Spleen (tissue), 11 donors: Measurements from ENCODE around the gene SERINC3. TPM values are rescaled to one million over a fixed set of nuclear protein-coding genes. Genes with fewer than 3 reads are reported as not detected.
A peak's percentile ranks its signal among the peaks of the same experiment; 100 is the strongest.

ENCODE experiments used
- DNase-seq: peaks from one replicate; pipeline ENCODE4 v3.0.0-alpha.2; 2020
- H3K27ac ChIP-seq, 8 donors: fragments of 200-600 bp; sonication (generic) in 7 of 8; 1 replicate in 4 of 8; 2 replicates in 4 of 8; pipeline versions ENCODE4 v1.5.0 to v1.8.0; 2016 to 2021; ENCODE audit warnings: inconsistent platforms in 4 of 8, mild to moderate bottlenecking in 4 of 8, moderate library complexity in 1 of 8
- H3K27me3 ChIP-seq, 7 donors: fragments of 200-600 bp; sonication (generic) in 6 of 7; replicated peaks in 1 of 7; 1 replicate in 4 of 7; 2 replicates in 3 of 7; pipeline versions ENCODE4 v1.5.0 to v1.8.0; 2016 to 2021; ENCODE audit warnings: inconsistent platforms in 3 of 7, mild to moderate bottlenecking in 1 of 7
- H3K36me3 ChIP-seq, 6 donors: fragments of 200-600 bp; sonication (generic) in 5 of 6; 1 replicate in 4 of 6; 2 replicates in 2 of 6; pipeline versions ENCODE4 v1.5.0 to v1.8.0; 2016 to 2021; ENCODE audit warnings: inconsistent platforms in 2 of 6
- H3K4me1 ChIP-seq, 6 donors: fragments of 200-600 bp; sonication (generic) in 5 of 6; 1 replicate in 3 of 6; 2 replicates in 3 of 6; pipeline versions ENCODE4 v1.5.0 to v1.8.0; 2016 to 2021; ENCODE audit warnings: inconsistent platforms in 3 of 6
- H3K4me3 ChIP-seq, 8 donors: fragments of 200-600 bp; sonication (generic) in 7 of 8; 1 replicate in 4 of 8; 2 replicates in 4 of 8; pipeline versions ENCODE4 v1.5.0 to v1.8.0; 2016 to 2021; ENCODE audit warnings: inconsistent platforms in 4 of 8, mild to moderate bottlenecking in 4 of 8, moderate library complexity in 2 of 8
- H3K9me3 ChIP-seq, 8 donors: fragments of 200-600 bp; sonication (generic) in 7 of 8; 1 replicate in 4 of 8; 2 replicates in 4 of 8; pipeline versions ENCODE4 v1.5.0 to v1.8.0; 2016 to 2021; ENCODE audit warnings: inconsistent platforms in 4 of 8
- CTCF ChIP-seq, 11 experiments: fragments of 200-600 bp in 7 of 11; fragments of 450-650 bp in 4 of 11; sonication (generic) in 4 of 11; IDR thresholded peaks in 8 of 11; conservative IDR thresholded peaks in 3 of 11; 1 replicate in 7 of 11; 2 replicates in 4 of 11; pipeline versions ENCODE4 v1.4.0 to v1.8.0; 2016 to 2021; ENCODE audit warnings: antibody characterized with exemption in 11 of 11, inconsistent platforms in 4 of 11, mild to moderate bottlenecking in 1 of 11
- POLR2A ChIP-seq, 3 donors: fragments of 450-650 bp; IDR thresholded peaks; one replicate each; pipeline ENCODE4 v1.5.1; 2017; ENCODE audit warnings: antibody characterized with exemption in 3 of 3, mild to moderate bottlenecking in 1 of 3
- POLR2AphosphoS5 ChIP-seq, 3 donors: sonication (generic); formaldehyde crosslinking; IDR thresholded peaks; one replicate each; pipeline ENCODE4 v1.5.1; 2017; ENCODE audit warnings: antibody characterized with exemption in 3 of 3
- WGBS, 5 donors: extraction: QIAGEN DNeasy Blood & Tissue Kit in 3 of 5; methylation state at CpG; one replicate each; pipeline versions ENCODE4 v1.1.5 to v1.1.7; 2013 to 2018; 5-methylcytosine and 5-hydroxymethylcytosine counted together
- intact Hi-C: fragments of 100-400 bp; cut with DNase I; formaldehyde crosslinking; loops from one replicate; pipeline ENCODE4 v1.15.0; 2023; ENCODE audit warnings: low total_unique reads
- polyA plus RNA-seq, 3 donors: library from polyadenylated mRNA; stranded (reverse); fragments of 200-250 nt; gene quantifications; one replicate each; pipeline ENCODE4 v1.2.1, GENCODE V29; 2013
- total RNA-seq, 7 donors: library from RNA; depleted of rRNA in 3 of 7; stranded (reverse); fragments of >200 nt in 3 of 7; fragmentation: NEBNext Ultra II Directional in 4 of 7; extraction: Animal tissue kit (Norgen Biotek cat#: 25700) in 4 of 7; gene quantifications; one replicate each; pipeline versions ENCODE4 v1.1.0 to v1.2.1, GENCODE V29; 2016 to 2021
- donor health status: healthy with polysubstance abuse.
- donor health status: DM: no; HTN: no; CAD: no; lungs with moderate emphysema.
- donor health status: DM: no; HTN: no; CAD: no.
- donor health status: Bipolar disorder and iron deficiency.
- donor health status: healthy.
- donor health status: DM: no; HTN: no; CAD: no.
- donor health status: DM: yes; HTN: yes; CAD: no.

Gene SERINC3
- total and polyA plus RNA-seq, 10 donors: 14.5 to 117 (median 85.5) TPM

GRCh38 chr20:44481719-44482416 lies 40.0 kb downstream of the SERINC3 start:
- Histone ChIP-seq H3K27me3 (no peaks in the 10 kb centered on the region), H3K9me3 (no peaks in the 10 kb centered on the region), H3K36me3 (peaks cover 0 to 75% (median 39%) of the 10 kb centered on the region in 6 donors), H3K4me3 (no peak overlapping the region), H3K27ac (peak overlapping the region in 3 of 8 donors; percentile 7 to 67 (median 35)), H3K4me1 (peaks cover 0 to 39% (median 12%) of the 10 kb centered on the region in 6 donors)
- TF ChIP-seq POLR2AphosphoS5 (IDR thresholded peaks at IDR 0.05) (no peak), POLR2A (IDR thresholded peaks at IDR 0.05) (no peak), CTCF (IDR thresholded peaks at IDR 0.05 in 8 of 11, conservative IDR thresholded peaks at IDR 0.05 in 3 of 11) (no peak)
- WGBS, 5 donors: 73 to 94% (median 80%) methylated on average over 6 of the region's 6 CpGs
- intact Hi-C loops: no loop called here
- no peak for DNase-seq

GRCh38 chr20:44480097-44480496 lies 41.8 kb downstream of the SERINC3 start:
- TF ChIP-seq CTCF (IDR thresholded peaks at IDR 0.05 in 8 of 11, conservative IDR thresholded peaks at IDR 0.05 in 3 of 11) (no peak), POLR2AphosphoS5 (IDR thresholded peaks at IDR 0.05) (peak in 1 of 3 donors; percentile 30)
- 93 to 97% (median 94%) methylated on average over 18 of the region's 18 CpGs for WGBS, 5 donors
- peaks cover 4 to 55% (median 28%) of the 10 kb centered on the region in 6 donors for H3K4me1 ChIP-seq
- H3K27me3 ChIP-seq: no peaks in the 10 kb centered on the region
- H3K9me3 ChIP-seq: no peaks in the 10 kb centered on the region
- peaks cover 0 to 57% (median 28%) of the 10 kb centered on the region in 6 donors for H3K36me3 ChIP-seq
- H3K27ac ChIP-seq: peak overlapping the region in 2 of 8 donors; percentile 21 to 50
- intact Hi-C loops: no loop called here
- no peak overlapping the region for H3K4me3 ChIP-seq
- no peak for DNase-seq

- intact Hi-C loops: loop anchor here (5.0 kb wide), 1 partner anchor 128 kb away; no protein-coding TSS in a partner anchor
Observed at GRCh38 chr20:44479643-44480042, 42.2 kb downstream of the SERINC3 start.

More at GRCh38 chr20:44479643-44480042, 42.2 kb downstream of the SERINC3 start:
- Histone ChIP-seq H3K27me3 (no peaks in the 10 kb centered on the region), H3K4me1 (peaks cover 4 to 58% (median 31%) of the 10 kb centered on the region in 6 donors), H3K4me3 (no peak overlapping the region), H3K36me3 (peaks cover 0 to 53% (median 26%) of the 10 kb centered on the region in 6 donors), H3K27ac (peak overlapping the region in 2 of 8 donors; percentile 21 to 50), H3K9me3 (no peaks in the 10 kb centered on the region)
- TF ChIP-seq POLR2A (IDR thresholded peaks at IDR 0.05) (no peak), CTCF (IDR thresholded peaks at IDR 0.05 in 8 of 11, conservative IDR thresholded peaks at IDR 0.05 in 3 of 11) (no peak), POLR2AphosphoS5 (IDR thresholded peaks at IDR 0.05) (no peak)
- DNase-seq: no peak
- 61 to 68% (median 63%) methylated on average over 5 of the region's 5 CpGs for WGBS, 5 donors
